HepG2 (cell line): Measurements from ENCODE around the gene PPDPF. TPM values are rescaled to one million over a fixed set of nuclear protein-coding genes. Genes with fewer than 3 reads are reported as not detected.

ENCODE experiments used
- CBX1 ChIP-seq: IDR thresholded peaks from one replicate; pipeline ENCODE4 v1.6.1; 2016; ENCODE audit warnings: antibody characterized with exemption, low read depth
- CBX5 ChIP-seq: sonication (generic); formaldehyde crosslinking; IDR thresholded peaks from 2 replicates; pipeline ENCODE4 v1.4.0; 2020; ENCODE audit warnings: missing genetic modification reagents, borderline replicate concordance
- DMTF1 ChIP-seq: sonication (generic); formaldehyde crosslinking; IDR thresholded peaks from 2 replicates; pipeline ENCODE4 v1.4.0; 2020; ENCODE audit warnings: mild to moderate bottlenecking, missing genetic modification reagents
- FOXO1 ChIP-seq: sonication (generic); formaldehyde crosslinking; IDR thresholded peaks from 2 replicates; pipeline ENCODE4 v1.4.0; 2020; ENCODE audit warnings: missing genetic modification reagents
- IKZF1 ChIP-seq: fragments of 450-650 bp; IDR thresholded peaks from 2 replicates; pipeline ENCODE4 v1.7.1; 2016
- IRF1 ChIP-seq: sonication (generic); formaldehyde crosslinking; IDR thresholded peaks from 2 replicates; pipeline ENCODE4 v1.4.0; 2020; ENCODE audit warnings: low read depth, mild to moderate bottlenecking, missing genetic modification reagents
- KDM5A ChIP-seq: fragments of 200-600 bp; sonication (generic); IDR thresholded peaks from 2 replicates; pipeline ENCODE4 v1.7.0; 2018; ENCODE audit warnings: antibody characterized with exemption, mild to moderate bottlenecking, low read length, borderline replicate concordance
- LRRFIP1 ChIP-seq: sonication (generic); formaldehyde crosslinking; conservative IDR thresholded peaks from 2 replicates; pipeline ENCODE4 v1.4.0; 2020; ENCODE audit warnings: missing genetic modification reagents
- MAF1 ChIP-seq: sonication (generic); formaldehyde crosslinking; IDR thresholded peaks from 2 replicates; pipeline ENCODE4 v1.5.0; 2020; ENCODE audit warnings: missing genetic modification reagents, borderline replicate concordance
- MED13 ChIP-seq: sonication (generic); formaldehyde crosslinking; IDR thresholded peaks from 2 replicates; pipeline ENCODE4 v1.5.0; 2020; ENCODE audit warnings: missing genetic modification reagents
- RFX5 ChIP-seq: IDR thresholded peaks from 2 replicates; pipeline ENCODE4 v1.6.1; 2011; ENCODE audit warnings: low read depth, low read length, improper control_type of control experiment
- TCF7L2 ChIP-seq: IDR thresholded peaks from 2 replicates; pipeline ENCODE4 v1.6.1; 2011; ENCODE audit warnings: mild to moderate bottlenecking, low read depth, low read length, moderate library complexity
- TOE1 ChIP-seq: sonication (generic); formaldehyde crosslinking; IDR thresholded peaks from 2 replicates; pipeline ENCODE4 v1.4.0; 2020; ENCODE audit warnings: mild to moderate bottlenecking, missing genetic modification reagents
- ZFX ChIP-seq: sonication (generic); formaldehyde crosslinking; IDR thresholded peaks from 2 replicates; pipeline ENCODE4 v1.4.0; 2020; ENCODE audit warnings: mild to moderate bottlenecking, low read depth, missing genetic modification reagents, moderate library complexity
- ZNF225 ChIP-seq: sonication (generic); formaldehyde crosslinking; IDR thresholded peaks from 2 replicates; pipeline ENCODE4 v1.4.0; 2020; ENCODE audit warnings: mild to moderate bottlenecking, missing genetic modification reagents
- ZNF274 ChIP-seq: sonication (generic); formaldehyde crosslinking; IDR thresholded peaks from 2 replicates; pipeline ENCODE4 v1.5.1; 2020; ENCODE audit warnings: mild to moderate bottlenecking, missing genetic modification reagents
- ZNF333 ChIP-seq: sonication (generic); formaldehyde crosslinking; IDR thresholded peaks from 2 replicates; pipeline ENCODE4 v1.4.0; 2020; ENCODE audit warnings: mild to moderate bottlenecking, missing genetic modification reagents, borderline replicate concordance
- ZNF550 ChIP-seq: sonication (generic); formaldehyde crosslinking; IDR thresholded peaks from 2 replicates; pipeline ENCODE4 v1.4.0; 2020; ENCODE audit warnings: mild to moderate bottlenecking, missing genetic modification reagents, borderline replicate concordance
- ZNF580 ChIP-seq: IDR thresholded peaks from 2 replicates; pipeline ENCODE4 v1.6.1; 2016; ENCODE audit warnings: low read depth, borderline replicate concordance
- ZNF670 ChIP-seq: sonication (generic); formaldehyde crosslinking; IDR thresholded peaks from 2 replicates; pipeline ENCODE4 v1.8.0; 2022; ENCODE audit warnings: mild to moderate bottlenecking, missing genetic modification reagents, borderline replicate concordance
- ZNF772 ChIP-seq: sonication (generic); formaldehyde crosslinking; IDR thresholded peaks from 2 replicates; pipeline ENCODE4 v1.5.0; 2020; ENCODE audit warnings: mild to moderate bottlenecking, missing genetic modification reagents
- ZNF784 ChIP-seq: sonication (generic); formaldehyde crosslinking; IDR thresholded peaks from 2 replicates; pipeline ENCODE4 v1.5.1; 2020; ENCODE audit warnings: missing genetic modification reagents, mild to moderate bottlenecking, borderline replicate concordance
- ZNF850 ChIP-seq: sonication (generic); formaldehyde crosslinking; conservative IDR thresholded peaks from 2 replicates; pipeline ENCODE4 v1.9.0; 2021; ENCODE audit warnings: mild to moderate bottlenecking, missing genetic modification reagents
- ZSCAN12 ChIP-seq: sonication (generic); formaldehyde crosslinking; IDR thresholded peaks from 2 replicates; pipeline ENCODE4 v1.9.0; 2021; ENCODE audit warnings: mild to moderate bottlenecking, missing genetic modification reagents
- polyA plus RNA-seq, 8 experiments: library from polyadenylated mRNA; depleted of rRNA in 3 of 8; stranded (reverse) in 7 of 8; unstranded in 1 of 8; fragments of >200 nt; fragmentation: Illumina TruSeq in 4 of 8; extraction: Trizol in 4 of 8; gene quantifications; 2 replicates each; pipeline versions ENCODE4 v1.2.1 to v1.2.3, GENCODE V29; 2011 to 2016; ENCODE audit warnings: low read depth in 4 of 8, missing spikeins in 1 of 8, mixed read lengths in 1 of 8; ENCODE audit not compliant: insufficient read depth in 1 of 8
- total RNA-seq, 5 experiments: library from RNA; depleted of rRNA; stranded (reverse); fragments of >200 nt; fragmentation: Illumina TruSeq; extraction: Trizol; gene quantifications; 2 replicates each; pipeline ENCODE4 v1.2.3, GENCODE V29; 2016; ENCODE audit warnings: low read depth in 1 of 5

The PPDPF gene
- total and polyA plus RNA-seq, 2 of the 13 experiments (the other 11 are each of a cell fraction or from before 2014, with no cell fraction given), result 1.8 to 7.0 TPM

GRCh38 chr20:63537525-63538203 is 17.1 kb downstream of the PPDPF start (continued):
- TF ChIP-seq CBX5 (CRISPR knock-in tag) (peak; percentile 83; the same call in 1 of the 2 replicates), CBX1 (peak; percentile 74), TOE1 (peak; percentile 66; the same call in 1 of the 2 replicates), ZNF550 (CRISPR knock-in tag) (peak; percentile 85; the same call in 1 of the 2 replicates), ZNF225 (CRISPR knock-in tag) (peak; percentile 88), ZNF784 (CRISPR knock-in tag) (peak; percentile 88), MAF1 (CRISPR knock-in tag) (peak; percentile 79; the same call in 1 of the 2 replicates), FOXO1 (CRISPR knock-in tag) (peak; percentile 22), DMTF1 (CRISPR knock-in tag) (no peak), ZNF333 (CRISPR knock-in tag) (no peak), IKZF1 (no peak), ZSCAN12 (0 out of 2 replicates have a peak, but pooled peaks have one; percentile 88), ZNF772 (peak; percentile 59; the same call in 1 of the 2 replicates), RFX5 (peak; percentile 37), IRF1 (CRISPR knock-in tag) (no peak), TCF7L2 (no peak), ZNF274 (peak; percentile 84; the same call in 1 of the 2 replicates), ZNF580 (CRISPR knock-in tag) (peak; percentile 99), KDM5A (peak; percentile 94), ZNF850 (CRISPR knock-in tag) (no peak), ZNF670 (CRISPR knock-in tag) (peak; percentile 93), LRRFIP1 (CRISPR knock-in tag) (no peak; the same call in 1 of the 2 replicates), MED13 (CRISPR knock-in tag) (peak; percentile 87; the same call in 1 of the 2 replicates), ZFX (peak; percentile 92)
